Upper lobe of left lung (tissue), 4 donors: ENCODE results near the gene GBX1.

Experiments used
- POLR2A ChIP-seq, 4 donors: fragments of 450-650 bp; IDR thresholded peaks; one replicate each; pipeline ENCODE4 v1.5.1; 2016 to 2017; ENCODE audit warnings: antibody characterized with exemption in 4 of 4, mild to moderate bottlenecking in 2 of 4
- POLR2AphosphoS5 ChIP-seq, 2 donors: sonication (generic); formaldehyde crosslinking; IDR thresholded peaks; one replicate each; pipeline ENCODE4 v1.5.1; 2017; ENCODE audit warnings: antibody characterized with exemption in 2 of 2
- TF ChIP-seq, protein P1 (sequence below), 6 experiments: fragments of 450-650 bp in 4 of 6; fragments of 200-600 bp in 2 of 6; sonication (generic) in 2 of 6; IDR thresholded peaks; one replicate each; pipeline ENCODE4 v1.5.1; 2016 to 2019; ENCODE audit warnings: antibody characterized with exemption in 6 of 6

DNA sequence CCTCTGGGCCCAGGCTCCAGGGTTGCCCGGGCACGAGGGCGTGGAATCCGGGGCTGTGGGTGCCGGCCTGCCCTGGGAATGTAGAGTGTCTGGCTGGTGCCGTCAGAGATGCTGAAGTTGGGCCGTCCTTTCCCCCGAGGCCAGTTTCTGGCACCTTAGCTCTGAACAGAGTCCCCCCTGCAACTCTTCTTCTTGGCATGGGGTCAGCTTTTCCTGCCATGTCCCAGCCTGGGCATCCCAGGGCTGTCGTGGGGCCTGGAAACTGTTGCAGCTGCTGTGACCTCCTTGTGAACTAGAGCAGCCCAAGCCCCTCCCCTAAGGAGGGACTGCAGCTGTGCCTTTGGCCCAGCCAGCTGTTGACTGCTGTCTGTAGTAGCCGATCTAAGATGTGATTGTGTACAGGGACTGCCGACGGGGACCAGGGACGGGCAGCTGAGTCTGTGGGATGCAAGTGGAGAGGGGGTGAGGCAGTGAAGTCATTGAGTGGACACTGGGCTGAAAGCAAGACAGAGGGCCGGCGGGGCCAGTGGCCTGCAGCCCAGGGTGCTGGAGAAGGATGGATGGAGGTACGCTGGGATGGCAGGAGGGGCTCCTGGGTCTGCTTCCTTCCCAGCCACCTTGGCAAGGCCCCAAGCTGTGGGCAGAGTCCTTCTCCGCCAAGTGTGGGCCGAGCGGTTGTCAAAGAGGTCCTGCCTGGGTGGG lies 35.8 kb downstream of the GBX1 start:
- TF ChIP-seq, protein P1, sequence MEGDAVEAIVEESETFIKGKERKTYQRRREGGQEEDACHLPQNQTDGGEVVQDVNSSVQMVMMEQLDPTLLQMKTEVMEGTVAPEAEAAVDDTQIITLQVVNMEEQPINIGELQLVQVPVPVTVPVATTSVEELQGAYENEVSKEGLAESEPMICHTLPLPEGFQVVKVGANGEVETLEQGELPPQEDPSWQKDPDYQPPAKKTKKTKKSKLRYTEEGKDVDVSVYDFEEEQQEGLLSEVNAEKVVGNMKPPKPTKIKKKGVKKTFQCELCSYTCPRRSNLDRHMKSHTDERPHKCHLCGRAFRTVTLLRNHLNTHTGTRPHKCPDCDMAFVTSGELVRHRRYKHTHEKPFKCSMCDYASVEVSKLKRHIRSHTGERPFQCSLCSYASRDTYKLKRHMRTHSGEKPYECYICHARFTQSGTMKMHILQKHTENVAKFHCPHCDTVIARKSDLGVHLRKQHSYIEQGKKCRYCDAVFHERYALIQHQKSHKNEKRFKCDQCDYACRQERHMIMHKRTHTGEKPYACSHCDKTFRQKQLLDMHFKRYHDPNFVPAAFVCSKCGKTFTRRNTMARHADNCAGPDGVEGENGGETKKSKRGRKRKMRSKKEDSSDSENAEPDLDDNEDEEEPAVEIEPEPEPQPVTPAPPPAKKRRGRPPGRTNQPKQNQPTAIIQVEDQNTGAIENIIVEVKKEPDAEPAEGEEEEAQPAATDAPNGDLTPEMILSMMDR (IDR thresholded peaks at IDR 0.05), result no peak
- TF ChIP-seq POLR2A (IDR thresholded peaks at IDR 0.05), result no peak
- no peak for TF ChIP-seq POLR2AphosphoS5 (IDR thresholded peaks at IDR 0.05)
